ENCODE measurements around the gene RNF207.

GRCh38 chr1:6166221-6166620, 39.7 kb upstream of the RNF207 start:
- TF ChIP-seq GATA2 (IDR thresholded peaks at IDR 0.05; ENCODE audit: low read depth, low read length) (no peak), GATA3 (IDR thresholded peaks at IDR 0.05; ENCODE audit: low read depth, low read length) (no peak)
